Stimulated activated CD4-positive, alpha-beta T cell treated with anti-CD3 and anti-CD28 coated beads, Interleukin-12 subunit alpha, Interleukin-12 subunit beta, amount 100 ng/mL, for 24 hours (primary cell): ENCODE measurements around the gene TEF.
"Not testable (repeated sequence)": the region's sequence is repeated elsewhere in the genome, so short reads cannot be mapped to it uniquely, and the experiment has no call there.

Experiments used
- DNase-seq, 2 experiments: peaks; one replicate each; pipeline ENCODE4 v3.0.0-alpha.2; 2020; ENCODE audit warnings: low read depth in 2 of 2

TEF gene

GRCh38 chr22:41382098-41382578 lies 396 bp downstream of the TEF start:
- DNase-seq = peak; percentile 32 to 40

DNA sequence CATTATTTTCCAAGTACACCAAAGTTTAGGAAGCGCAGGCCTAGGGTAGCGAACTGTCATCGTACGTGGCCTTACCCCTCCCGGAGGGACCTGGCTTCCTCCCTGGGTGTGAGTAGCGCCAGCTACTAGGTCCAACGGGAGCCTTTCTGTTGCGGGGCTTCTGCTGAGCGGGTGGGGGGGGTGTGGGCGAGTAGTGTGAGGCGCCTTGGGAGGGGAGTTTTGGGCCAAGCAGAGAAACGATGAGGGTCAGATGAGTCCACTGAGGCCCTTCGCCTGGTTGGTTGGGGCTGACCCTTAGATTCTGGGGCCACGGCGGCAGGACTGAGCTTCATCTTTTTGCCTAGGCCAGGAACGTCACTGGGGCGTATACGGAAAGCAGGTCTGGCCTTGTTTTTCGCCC lies 868 bp downstream of the TEF start:
- no peak for DNase-seq

- DNase-seq = no peak
Measured at GRCh38 chr22:41383085-41383484, 1.3 kb downstream of the TEF start.

DNA sequence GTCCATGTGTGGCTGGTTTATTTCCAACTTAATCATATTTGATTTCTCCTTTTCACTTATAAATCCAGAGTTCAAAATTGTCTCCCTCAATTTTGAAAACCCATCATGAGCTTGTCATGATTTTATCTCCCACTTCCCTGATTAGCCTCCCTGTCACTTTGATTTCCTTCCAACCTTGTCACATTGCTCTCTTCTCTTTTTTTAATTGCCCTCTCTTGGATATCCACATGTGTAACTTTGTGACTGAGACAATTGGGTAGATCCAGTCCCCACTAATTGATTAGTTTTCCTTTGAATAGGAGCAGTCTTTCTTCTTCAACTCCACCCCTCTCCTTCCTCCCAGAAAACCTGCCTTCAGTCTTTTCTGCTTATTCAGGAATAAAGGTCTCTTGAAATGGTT lies 2.4 kb downstream of the TEF start:
- DNase-seq = no peak

DNA sequence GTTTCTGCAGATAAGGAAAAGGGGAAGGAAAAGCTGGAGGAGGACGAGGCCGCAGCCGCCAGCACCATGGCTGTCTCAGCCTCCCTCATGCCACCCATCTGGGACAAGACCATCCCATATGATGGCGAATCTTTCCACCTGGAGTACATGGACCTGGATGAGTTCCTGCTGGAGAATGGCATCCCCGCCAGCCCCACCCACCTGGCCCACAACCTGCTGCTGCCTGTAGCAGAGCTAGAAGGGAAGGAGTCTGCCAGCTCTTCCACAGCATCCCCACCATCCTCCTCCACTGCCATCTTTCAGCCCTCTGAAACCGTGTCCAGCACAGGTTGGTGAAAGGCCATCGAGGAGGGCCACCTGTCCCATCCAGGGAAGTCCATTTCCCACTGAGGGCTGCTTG lies 5.6 kb downstream of the TEF start:
- no peak for DNase-seq

DNA sequence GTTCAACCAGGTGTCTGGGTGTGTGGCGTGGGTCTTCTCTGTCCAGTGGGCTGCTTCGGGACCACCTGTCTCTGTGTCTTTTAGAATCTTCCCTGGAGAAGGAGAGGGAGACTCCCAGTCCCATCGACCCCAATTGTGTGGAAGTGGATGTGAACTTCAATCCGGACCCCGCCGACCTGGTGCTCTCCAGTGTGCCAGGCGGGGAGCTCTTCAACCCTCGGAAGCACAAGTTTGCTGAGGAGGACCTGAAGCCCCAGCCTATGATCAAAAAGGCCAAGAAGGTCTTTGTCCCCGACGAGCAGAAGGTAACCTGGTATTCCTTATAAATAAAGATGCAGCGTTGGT lies 12.2 kb downstream of the TEF start:
- DNase-seq = no peak

- DNase-seq = no peak
Measured at GRCh38 chr22:41395531-41396240, 13.9 kb downstream of the TEF start.

GRCh38 chr22:41397143-41397811 lies 15.5 kb downstream of the TEF start:
- no peak for DNase-seq

DNA sequence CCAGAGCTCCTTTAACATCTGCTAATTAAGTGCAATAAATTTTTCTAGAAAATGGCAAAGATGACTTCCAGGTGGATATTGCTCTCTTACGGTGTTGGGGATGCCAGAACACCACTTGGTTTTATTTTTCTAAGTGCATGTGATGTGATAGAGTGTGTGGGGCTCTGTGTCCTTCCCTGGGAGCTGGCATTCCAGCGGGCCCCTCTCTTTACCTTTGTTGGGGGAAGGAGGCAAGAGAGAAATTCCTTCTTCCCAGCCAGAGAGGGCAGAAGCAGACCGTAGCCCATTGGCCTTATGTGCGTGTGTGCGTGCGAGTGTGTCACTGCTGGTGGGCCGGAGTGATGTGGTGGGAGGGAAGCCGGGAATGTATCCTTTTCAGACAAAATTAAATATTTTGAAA lies 17.2 kb downstream of the TEF start:
- no peak for DNase-seq

GRCh38 chr22:41401781-41402648 lies 20.3 kb downstream of the TEF start:
- DNase-seq = no peak

- DNase-seq = not testable (repeated sequence)
Measured at GRCh38 chr22:41402851-41403250, 21.1 kb downstream of the TEF start.

- DNase-seq = peak; percentile 67 to 76
Measured at GRCh38 chr22:41403532-41404318, 22.0 kb downstream of the TEF start.

- peak in 1 of 2 experiments; percentile 23 for DNase-seq
Measured at GRCh38 chr22:41405588-41405987, 23.8 kb downstream of the TEF start.

GRCh38 chr22:41406410-41406809 lies 24.7 kb downstream of the TEF start:
- DNase-seq = no peak

GRCh38 chr22:41407433-41407832 lies 25.7 kb downstream of the TEF start:
- no peak for DNase-seq

DNA sequence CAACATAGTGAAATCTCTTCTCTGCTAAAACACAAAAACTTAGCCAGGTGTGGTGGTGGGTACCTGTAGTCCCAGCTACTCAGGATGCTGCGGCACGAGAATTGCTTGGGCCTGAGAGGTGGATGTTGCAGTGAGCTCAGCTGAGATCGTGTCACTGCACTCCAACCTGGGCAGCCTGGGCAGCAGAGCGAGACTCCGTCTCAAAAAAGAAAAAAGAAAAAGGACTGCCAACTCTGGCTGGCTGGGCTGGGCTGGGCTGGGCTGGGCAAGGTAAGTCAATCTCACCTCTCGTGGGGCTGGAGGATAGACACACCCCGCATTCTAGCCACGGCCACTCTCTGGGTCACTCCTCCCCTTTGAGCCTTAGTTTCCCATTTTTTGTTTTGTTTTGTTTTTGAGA lies 26.9 kb downstream of the TEF start:
- no peak for DNase-seq

GRCh38 chr22:41410311-41410751 lies 28.6 kb downstream of the TEF start:
- no peak for DNase-seq

GRCh38 chr22:41411021-41411851 lies 29.5 kb downstream of the TEF start:
- DNase-seq = no peak

DNA sequence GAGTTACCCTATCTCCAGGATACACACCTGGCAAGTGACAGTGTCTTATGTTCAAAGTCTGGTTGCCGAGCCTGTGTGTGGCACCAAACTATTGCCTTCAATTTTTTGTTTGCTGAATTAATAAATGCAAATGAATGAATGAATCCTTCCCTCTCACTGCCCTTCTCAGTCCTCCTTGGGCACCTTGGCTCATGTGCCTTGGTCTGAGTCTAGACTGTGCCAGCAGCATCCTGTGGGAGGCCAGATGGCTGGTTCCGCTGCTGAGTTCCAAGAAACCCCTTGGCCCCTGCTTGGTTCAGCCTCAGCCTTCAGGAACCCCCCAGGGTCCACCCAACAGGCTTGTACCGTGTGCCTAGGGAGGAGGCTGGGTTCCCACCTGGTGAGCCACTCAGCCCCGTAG lies 33.8 kb downstream of the TEF start:
- DNase-seq = no peak

DNA sequence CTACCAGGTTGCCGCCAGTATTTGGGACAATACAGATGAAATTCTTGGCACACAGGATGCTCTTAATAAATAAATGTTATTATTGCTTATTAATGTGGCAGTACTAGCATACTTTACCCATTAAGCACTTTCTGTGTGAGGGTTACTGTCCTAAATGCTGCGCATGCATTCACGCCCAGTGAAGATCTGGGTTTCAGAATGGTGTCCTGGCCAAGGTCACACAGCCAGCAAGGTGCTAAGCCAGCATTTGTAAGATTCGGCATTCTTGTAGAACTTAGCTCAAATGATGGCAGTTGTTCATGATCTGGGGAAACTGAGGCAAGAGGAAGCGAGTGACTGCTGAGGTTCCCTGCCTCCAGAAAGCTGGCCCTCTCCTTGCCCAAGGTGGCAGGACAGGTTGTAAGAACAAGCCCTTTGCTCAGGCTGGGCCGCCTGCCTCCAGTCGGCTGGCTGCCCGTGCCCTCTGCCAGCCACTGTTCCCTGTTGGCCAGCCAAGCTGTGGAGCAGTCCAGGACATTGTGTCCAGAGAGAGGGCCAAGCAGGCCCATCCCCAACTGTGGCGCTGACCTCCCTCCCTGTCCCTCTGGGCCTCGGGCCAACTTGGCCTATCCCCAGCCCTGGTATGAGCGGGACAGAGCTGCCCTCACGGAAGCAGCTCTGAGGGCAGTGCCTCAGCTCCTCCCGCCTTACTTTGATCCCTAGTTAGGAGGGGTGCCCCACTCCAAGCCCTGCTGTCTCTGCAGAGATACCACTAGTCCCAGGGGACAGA lies 36.1 kb downstream of the TEF start:
- no peak for DNase-seq
